CD4-positive, alpha-beta T cell treated with Interleukin-6 for 4 hours (primary cell): ENCODE results near the gene STIP1.
"Not testable (repeated sequence)": the region's sequence is repeated elsewhere in the genome, so short reads cannot be mapped to it uniquely, and the experiment has no call there.

Experiments
- DNase-seq: peaks from one replicate; pipeline ENCODE4 v3.0.0-alpha.2; 2020; ENCODE audit warnings: mixed read lengths

The STIP1 gene

GRCh38 chr11:64240435-64241240 lies 54.7 kb downstream of the STIP1 start, which contains the start of gene FKBP2:
Gene FKBP2, plus strand, starts transcription at chr11:64241095. Its CDS starts 1,293 bp downstream, at chr11:64242388.
- peak; percentile 98 for DNase-seq

- no peak for DNase-seq
These were observed 55.2 kb downstream of the STIP1 start for GRCh38 chr11:64241241-64241490.

GRCh38 chr11:64241491-64242374 lies 55.8 kb downstream of the STIP1 start:
- peak; percentile 100 for DNase-seq

GRCh38 chr11:64243236-64243854 lies 57.4 kb downstream of the STIP1 start:
- DNase-seq = no peak

GRCh38 chr11:64244107-64244506 lies 58.1 kb downstream of the STIP1 start:
- no peak for DNase-seq

- DNase-seq = no peak
These were observed 59.0 kb downstream of the STIP1 start for GRCh38 chr11:64244966-64245365.

- peak; percentile 80 for DNase-seq
These were observed 59.4 kb downstream of the STIP1 start for GRCh38 chr11:64245401-64245796.

- peak; percentile 91 for DNase-seq
These were observed 60.0 kb downstream of the STIP1 start for GRCh38 chr11:64245797-64246620.

GRCh38 chr11:64246621-64246870 lies 60.6 kb downstream of the STIP1 start:
- DNase-seq = not testable (repeated sequence)

GRCh38 chr11:64246871-64247728 lies 61.1 kb downstream of the STIP1 start, which contains the start of gene PPP1R14B:
Gene PPP1R14B, minus strand, starts transcription at chr11:64246943. Its CDS starts 270 bp downstream, at chr11:64246673.
- peak; percentile 92 for DNase-seq

- DNase-seq = no peak
These were observed 62.0 kb downstream of the STIP1 start for GRCh38 chr11:64247729-64248531.

GRCh38 chr11:64248578-64248977 lies 62.6 kb downstream of the STIP1 start:
- no peak for DNase-seq

GRCh38 chr11:64249038-64249437 lies 63.1 kb downstream of the STIP1 start:
- no peak for DNase-seq

- DNase-seq = no peak
These were observed 63.8 kb downstream of the STIP1 start for GRCh38 chr11:64249563-64250414.

GRCh38 chr11:64250415-64251015 lies 64.5 kb downstream of the STIP1 start:
- DNase-seq = no peak

- DNase-seq = peak; percentile 61
These were observed 65.2 kb downstream of the STIP1 start, which contains the start of gene PLCB3 for GRCh38 chr11:64251016-64251752. Gene PLCB3, plus strand, starts transcription at chr11:64251530. Its CDS starts 120 bp downstream, at chr11:64251650.

- DNase-seq = no peak
These were observed 65.7 kb downstream of the STIP1 start for GRCh38 chr11:64251753-64252002.

GRCh38 chr11:64252003-64252872 lies 66.3 kb downstream of the STIP1 start:
- DNase-seq = peak; percentile 43
